A673 (cell line): ENCODE results near the gene GDPD5. TPM values are rescaled to one million over a fixed set of nuclear protein-coding genes. Genes with fewer than 3 reads are reported as not detected.

ENCODE experiments used
- BruUV-seq: library from RNA; stranded (reverse); fragments of 400-500 nt; replicated peaks from 2 replicates; lab custom pipeline; 2021; lab: Mats Ljungman, UMichigan
- CTCF ChIA-PET: fragments of 300-600 bp; sonication (Branson Sonifier 250); formaldehyde crosslinking; loops from one replicate; lab custom pipeline; 2022; ENCODE audit warnings: antibody characterized with exemption; lab: Charles Lee
- POLR2A ChIA-PET: fragments of 300-600 bp; sonication (Branson Sonifier 250); formaldehyde crosslinking; loops from one replicate; lab custom pipeline; 2022; ENCODE audit warnings: antibody characterized with exemption; ENCODE audit not compliant: low non-redundant PET; lab: Charles Lee
- DNase-seq: peaks from one replicate; pipeline ENCODE4 v3.0.0-alpha.2; 2015; ENCODE audit warnings: low spot score
- H3K27ac ChIP-seq: fragments of 200-600 bp; sonication (generic); 2 replicates; pipeline ENCODE4 v1.5.1; 2016; ENCODE audit warnings: mixed run types, low read depth, mild to moderate bottlenecking, mixed read lengths, antibody characterized with exemption, low read length; ENCODE audit not compliant: poor library complexity, severe bottlenecking
- H3K27me3 ChIP-seq: fragments of 200-600 bp; sonication (generic); replicated peaks from 2 replicates; pipeline ENCODE4 v1.6.1; 2017; ENCODE audit warnings: mixed run types, low read depth, mild to moderate bottlenecking, mixed read lengths, antibody characterized with exemption, low read length; ENCODE audit not compliant: insufficient read depth, poor library complexity
- H3K36me3 ChIP-seq: fragments of 200-600 bp; sonication (generic); 2 replicates; pipeline ENCODE4 v1.6.1; 2016; ENCODE audit warnings: mixed run types, mild to moderate bottlenecking, mixed read lengths, antibody characterized with exemption, low read length; ENCODE audit not compliant: insufficient read depth, poor library complexity, severe bottlenecking
- H3K4me1 ChIP-seq: fragments of 200-600 bp; sonication (generic); 2 replicates; pipeline ENCODE4 v1.6.1; 2017; ENCODE audit warnings: mixed run types, mild to moderate bottlenecking, mixed read lengths, antibody characterized with exemption, low read length; ENCODE audit not compliant: insufficient read depth, poor library complexity, severe bottlenecking
- H3K4me3 ChIP-seq: fragments of 200-600 bp; sonication (generic); 2 replicates; pipeline ENCODE4 v1.5.1; 2016; ENCODE audit warnings: low read depth, mixed run types, mild to moderate bottlenecking, mixed read lengths, low read length; ENCODE audit not compliant: poor library complexity, severe bottlenecking
- H3K9me3 ChIP-seq: fragments of 200-600 bp; sonication (generic); 2 replicates; pipeline ENCODE4 v1.6.1; 2016; ENCODE audit warnings: mixed run types, low read depth, mild to moderate bottlenecking, mixed read lengths, antibody characterized with exemption, low read length; ENCODE audit not compliant: poor library complexity, severe bottlenecking
- CTCF ChIP-seq: fragments of 300-800, 200-600 bp; sonication (generic); conservative IDR thresholded peaks from 2 replicates; pipeline ENCODE4 v1.5.1; 2017; ENCODE audit warnings: low read depth, mild to moderate bottlenecking, antibody characterized with exemption, low read length, moderate library complexity, mixed read lengths
- EZH2 ChIP-seq: fragments of 200-600 bp; sonication (generic); IDR thresholded peaks from 2 replicates; pipeline ENCODE4 v1.6.1; 2017; ENCODE audit warnings: borderline replicate concordance, low read depth, mild to moderate bottlenecking, mixed read lengths, antibody characterized with exemption, low read length; ENCODE audit not compliant: poor library complexity, severe bottlenecking
- intact Hi-C: fragments of 100-400 bp; cut with micrococcal nuclease; formaldehyde crosslinking; loops from one replicate; pipeline ENCODE4 v1.10.0; 2022; ENCODE audit not compliant: unreplicated experiment
- total RNA-seq: library from RNA; stranded (reverse); gene quantifications from 2 replicates; pipeline ENCODE4 v1.2.3, GENCODE V29; 2021

Gene GDPD5
- total RNA-seq, 1 experiment from 2014 or later, result 1.4 TPM

- no TSS peak for BruUV-seq
- ChIA-PET POLR2A (interaction anchor here (0.6 kb wide), 1 partner anchor 113 kb away, joined by 9 read pairs; no protein-coding TSS in a partner anchor), CTCF (interaction anchor here (0.7 kb wide), 1 partner anchor 74 kb away, joined by 5 read pairs; no protein-coding TSS in a partner anchor)
- intact Hi-C loops, result no loop called here
- TF ChIP-seq EZH2, result no peak
- TF ChIP-seq CTCF, result no peak
- H3K4me1 ChIP-seq, result peaks cover 8% of the 10 kb centered on the region
- DNase-seq, result no peak
- no peak overlapping the region for H3K27ac ChIP-seq
- no peaks in the 10 kb centered on the region for H3K9me3 ChIP-seq
- H3K36me3 ChIP-seq, result no peaks in the 10 kb centered on the region
- H3K27me3 ChIP-seq, result peaks cover 15% of the 10 kb centered on the region
- no peak overlapping the region for H3K4me3 ChIP-seq
These were observed 2.4 kb upstream of the GDPD5 start for GRCh38 chr11:75527938-75528735.

- no peak overlapping the region for H3K27ac ChIP-seq
- peaks cover 15% of the 10 kb centered on the region for H3K27me3 ChIP-seq
- no peaks in the 10 kb centered on the region for H3K9me3 ChIP-seq
- intact Hi-C loops, result no loop called here
- DNase-seq, result no peak
- ChIA-PET POLR2A (no interaction called here), CTCF (no interaction called here)
- peaks cover 8% of the 10 kb centered on the region for H3K4me1 ChIP-seq
- BruUV-seq, result no TSS peak
- no peak overlapping the region for H3K4me3 ChIP-seq
- TF ChIP-seq EZH2 (no peak), CTCF (no peak)
- H3K36me3 ChIP-seq, result no peaks in the 10 kb centered on the region
These were observed 1.4 kb upstream of the GDPD5 start for GRCh38 chr11:75527130-75527529.

GRCh38 chr11:75526192-75526541 lies 426 bp upstream of the GDPD5 start:
- Histone ChIP-seq H3K36me3 (no peaks in the 10 kb centered on the region), H3K4me1 (peaks cover 8% of the 10 kb centered on the region), H3K27ac (peak overlapping the region; percentile 64), H3K4me3 (peak overlapping the region; percentile 69), H3K9me3 (no peaks in the 10 kb centered on the region), H3K27me3 (peaks cover 15% of the 10 kb centered on the region)
- CTCF ChIA-PET, result interaction anchor here (0.6 to 1.3 kb wide), 8 partner anchors 28 to 262 kb away, joined by 3 to 9 read pairs (median 4); no protein-coding TSS in a partner anchor
- TF ChIP-seq EZH2 (no peak), CTCF (no peak)
- intact Hi-C loops, result no loop called here
- POLR2A ChIA-PET, result no interaction called here
- DNase-seq, result no peak
- BruUV-seq, result no TSS peak
